Measurements from ENCODE around the gene ACAP1. TPM values are rescaled to one million over a fixed set of nuclear protein-coding genes. Genes with fewer than 3 reads are reported as not detected.

The ACAP1 gene
- total and polyA plus RNA-seq, 9 of the 15 experiments (the other 6 are each of a cell fraction or from before 2014, with no cell fraction given) = 0.15 to 8.5 (median 2.4) TPM

GRCh38 chr17:7306911-7307685 is 29.2 kb upstream of the ACAP1 start, which contains the start of gene EIF5A (continued):
- TF ChIP-seq NELFE (IDR thresholded peaks at IDR 0.05; ENCODE audit: insufficient read depth, insufficient read length) (no peak), ZNF3 (CRISPR knock-in tag; IDR thresholded peaks at IDR 0.05) (no peak), NR2C2 (CRISPR knock-in tag; IDR thresholded peaks at IDR 0.05) (no peak), NR2C2 (tag; IDR thresholded peaks at IDR 0.05) (peak; percentile 42; the same call in 1 of the 2 replicates), ZNF592 (IDR thresholded peaks at IDR 0.05) (no peak), CGGBP1 (CRISPR knock-in tag; IDR thresholded peaks at IDR 0.05) (no peak), FOXK1 (CRISPR knock-in tag; IDR thresholded peaks at IDR 0.05; ENCODE audit: borderline replicate concordance) (no peak), ZNF253 (CRISPR knock-in tag; conservative IDR thresholded peaks at IDR 0.05) (no peak), PRPF4 (IDR thresholded peaks at IDR 0.05; ENCODE audit: insufficient read depth, low read depth, low read length, poor library complexity, severe bottlenecking) (no peak), CC2D1A (IDR thresholded peaks at IDR 0.05) (no peak), TSC22D4 (tag; IDR thresholded peaks at IDR 0.05) (no peak), ELF1 (tag; IDR thresholded peaks at IDR 0.05) (no peak), U2AF2 (optimal IDR thresholded peaks at IDR 0.05; ENCODE audit: low read depth, low read length) (no peak), SRSF1 (IDR thresholded peaks at IDR 0.05; ENCODE audit: low read depth, low read length) (no peak), CBX1 (IDR thresholded peaks at IDR 0.05; ENCODE audit: low read depth) (no peak), RBM17 (IDR thresholded peaks at IDR 0.05; ENCODE audit: borderline replicate concordance, low read depth, low read length) (no peak), ZNF217 (CRISPR knock-in tag; IDR thresholded peaks at IDR 0.05) (no peak), FOS (IDR thresholded peaks at IDR 0.05; ENCODE audit: extremely low read depth, insufficient read length) (no peak), ERF (CRISPR knock-in tag; IDR thresholded peaks at IDR 0.05) (no peak), TGIF2 (CRISPR knock-in tag; IDR thresholded peaks at IDR 0.05) (no peak), TBP (optimal IDR thresholded peaks at IDR 0.05; ENCODE audit: low read depth, low read length) (peak; percentile 58), MEIS2 (IDR thresholded peaks at IDR 0.05; ENCODE audit: partially characterized antibody) (peak; percentile 96), ZNF347 (CRISPR knock-in tag; IDR thresholded peaks at IDR 0.05; ENCODE audit: low read depth) (no peak), ZNF586 (CRISPR knock-in tag; conservative IDR thresholded peaks at IDR 0.05) (no peak)

All from K562 (cell line).